HL-60 (cell line): ENCODE data around the gene ASIC1.
A peak's percentile ranks its signal among the peaks of the same experiment; 100 is the strongest.

ENCODE experiments used
- DNase-seq, 2 experiments: peaks; one replicate each; pipeline ENCODE4 v3.0.0-alpha.2; 2010 to 2020; ENCODE audit warnings: low read depth in 1 of 2, low spot score in 1 of 2
- H3K27ac ChIP-seq: fragments of 250-450 bp; sonication (Bioruptor Pico); replicated peaks from 2 replicates; pipeline ENCODE4 v1.5.1; 2020; ENCODE audit warnings: mild to moderate bottlenecking, moderate library complexity
- H3K27me3 ChIP-seq: fragments of 250-450 bp; sonication (Bioruptor Pico); 2 replicates; pipeline ENCODE4 v1.5.1; 2021; ENCODE audit warnings: mild to moderate bottlenecking, moderate library complexity; ENCODE audit not compliant: insufficient read depth, poor library complexity, severe bottlenecking
- H3K4me3 ChIP-seq: replicated peaks from 2 replicates; pipeline ENCODE4 v1.5.1; 2011; ENCODE audit warnings: mild to moderate bottlenecking, control low read depth, low read length; ENCODE audit not compliant: insufficient read depth
- GABPA ChIP-seq: IDR thresholded peaks from 2 replicates; pipeline ENCODE4 v1.6.1; 2012; ENCODE audit warnings: low read depth
- POLR2AphosphoS5 ChIP-seq: IDR thresholded peaks from 2 replicates; pipeline ENCODE4 v1.6.1; 2012; ENCODE audit warnings: low read depth
- SPI1 ChIP-seq: IDR thresholded peaks from 2 replicates; pipeline ENCODE4 v1.6.1; 2012; ENCODE audit warnings: low read depth, mild to moderate bottlenecking, borderline replicate concordance
- TF ChIP-seq, protein P1 (sequence below): IDR thresholded peaks from one replicate; pipeline ENCODE4 v1.5.1; 2011; ENCODE audit warnings: low read length, control low read depth, inconsistent platforms; ENCODE audit not compliant: insufficient read depth
- TF ChIP-seq, protein P2 (sequence below): IDR thresholded peaks from 2 replicates; pipeline ENCODE4 v1.6.1; 2012; ENCODE audit warnings: low read depth; ENCODE audit not compliant: insufficient replicate concordance

Gene ASIC1

DNA sequence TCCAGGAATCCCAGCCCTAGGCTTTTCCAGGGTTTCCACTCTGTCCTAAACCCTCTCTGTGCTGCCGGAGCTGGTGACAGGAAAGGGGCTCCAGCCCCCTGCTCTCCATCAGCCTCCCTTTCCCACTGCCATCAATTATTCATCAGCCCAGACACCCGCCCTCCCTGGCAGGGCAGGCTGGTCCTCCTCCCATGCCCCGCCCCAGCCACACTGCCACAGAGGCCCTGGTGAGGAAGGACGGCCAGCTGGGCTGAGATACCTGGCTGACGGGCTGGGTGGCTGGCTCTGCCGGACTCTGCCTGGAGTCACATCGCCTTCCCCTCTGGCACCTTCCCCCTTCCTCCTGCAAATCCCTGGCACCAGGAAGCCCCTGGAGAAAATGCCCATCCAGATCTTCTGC lies 15.8 kb downstream of the ASIC1 start:
- DNase-seq = no peak
- TF ChIP-seq, protein P1, sequence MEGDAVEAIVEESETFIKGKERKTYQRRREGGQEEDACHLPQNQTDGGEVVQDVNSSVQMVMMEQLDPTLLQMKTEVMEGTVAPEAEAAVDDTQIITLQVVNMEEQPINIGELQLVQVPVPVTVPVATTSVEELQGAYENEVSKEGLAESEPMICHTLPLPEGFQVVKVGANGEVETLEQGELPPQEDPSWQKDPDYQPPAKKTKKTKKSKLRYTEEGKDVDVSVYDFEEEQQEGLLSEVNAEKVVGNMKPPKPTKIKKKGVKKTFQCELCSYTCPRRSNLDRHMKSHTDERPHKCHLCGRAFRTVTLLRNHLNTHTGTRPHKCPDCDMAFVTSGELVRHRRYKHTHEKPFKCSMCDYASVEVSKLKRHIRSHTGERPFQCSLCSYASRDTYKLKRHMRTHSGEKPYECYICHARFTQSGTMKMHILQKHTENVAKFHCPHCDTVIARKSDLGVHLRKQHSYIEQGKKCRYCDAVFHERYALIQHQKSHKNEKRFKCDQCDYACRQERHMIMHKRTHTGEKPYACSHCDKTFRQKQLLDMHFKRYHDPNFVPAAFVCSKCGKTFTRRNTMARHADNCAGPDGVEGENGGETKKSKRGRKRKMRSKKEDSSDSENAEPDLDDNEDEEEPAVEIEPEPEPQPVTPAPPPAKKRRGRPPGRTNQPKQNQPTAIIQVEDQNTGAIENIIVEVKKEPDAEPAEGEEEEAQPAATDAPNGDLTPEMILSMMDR = no peak
- no peak for TF ChIP-seq POLR2AphosphoS5
- TF ChIP-seq GABPA = no peak
- TF ChIP-seq, protein P2, sequence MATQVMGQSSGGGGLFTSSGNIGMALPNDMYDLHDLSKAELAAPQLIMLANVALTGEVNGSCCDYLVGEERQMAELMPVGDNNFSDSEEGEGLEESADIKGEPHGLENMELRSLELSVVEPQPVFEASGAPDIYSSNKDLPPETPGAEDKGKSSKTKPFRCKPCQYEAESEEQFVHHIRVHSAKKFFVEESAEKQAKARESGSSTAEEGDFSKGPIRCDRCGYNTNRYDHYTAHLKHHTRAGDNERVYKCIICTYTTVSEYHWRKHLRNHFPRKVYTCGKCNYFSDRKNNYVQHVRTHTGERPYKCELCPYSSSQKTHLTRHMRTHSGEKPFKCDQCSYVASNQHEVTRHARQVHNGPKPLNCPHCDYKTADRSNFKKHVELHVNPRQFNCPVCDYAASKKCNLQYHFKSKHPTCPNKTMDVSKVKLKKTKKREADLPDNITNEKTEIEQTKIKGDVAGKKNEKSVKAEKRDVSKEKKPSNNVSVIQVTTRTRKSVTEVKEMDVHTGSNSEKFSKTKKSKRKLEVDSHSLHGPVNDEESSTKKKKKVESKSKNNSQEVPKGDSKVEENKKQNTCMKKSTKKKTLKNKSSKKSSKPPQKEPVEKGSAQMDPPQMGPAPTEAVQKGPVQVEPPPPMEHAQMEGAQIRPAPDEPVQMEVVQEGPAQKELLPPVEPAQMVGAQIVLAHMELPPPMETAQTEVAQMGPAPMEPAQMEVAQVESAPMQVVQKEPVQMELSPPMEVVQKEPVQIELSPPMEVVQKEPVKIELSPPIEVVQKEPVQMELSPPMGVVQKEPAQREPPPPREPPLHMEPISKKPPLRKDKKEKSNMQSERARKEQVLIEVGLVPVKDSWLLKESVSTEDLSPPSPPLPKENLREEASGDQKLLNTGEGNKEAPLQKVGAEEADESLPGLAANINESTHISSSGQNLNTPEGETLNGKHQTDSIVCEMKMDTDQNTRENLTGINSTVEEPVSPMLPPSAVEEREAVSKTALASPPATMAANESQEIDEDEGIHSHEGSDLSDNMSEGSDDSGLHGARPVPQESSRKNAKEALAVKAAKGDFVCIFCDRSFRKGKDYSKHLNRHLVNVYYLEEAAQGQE = no peak
- TF ChIP-seq SPI1 = no peak
- Histone ChIP-seq H3K27me3 (no peaks in the 10 kb centered on the region), H3K27ac (no peak overlapping the region), H3K4me3 (no peak overlapping the region)

DNA sequence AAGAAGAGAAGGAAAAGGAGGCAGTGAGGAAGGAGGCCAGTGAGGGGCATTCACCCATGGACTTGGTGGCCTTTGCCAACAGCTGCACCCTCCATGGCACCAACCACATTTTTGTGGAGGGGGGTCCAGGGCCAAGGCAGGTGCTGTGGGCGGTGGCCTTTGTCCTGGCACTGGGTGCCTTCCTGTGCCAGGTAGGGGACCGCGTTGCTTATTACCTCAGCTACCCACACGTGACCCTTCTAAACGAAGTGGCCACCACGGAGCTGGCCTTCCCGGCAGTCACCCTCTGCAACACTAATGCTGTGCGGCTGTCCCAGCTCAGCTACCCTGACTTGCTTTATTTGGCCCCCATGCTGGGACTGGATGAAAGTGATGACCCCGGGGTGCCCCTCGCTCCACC lies 16.3 kb downstream of the ASIC1 start:
- Histone ChIP-seq H3K27ac (no peak overlapping the region), H3K27me3 (no peaks in the 10 kb centered on the region), H3K4me3 (no peak overlapping the region)
- DNase-seq = no peak
- TF ChIP-seq, protein P1 = no peak
- TF ChIP-seq, protein P2 = no peak
- TF ChIP-seq POLR2AphosphoS5 = no peak
- TF ChIP-seq SPI1 = no peak
- TF ChIP-seq GABPA = no peak

DNA sequence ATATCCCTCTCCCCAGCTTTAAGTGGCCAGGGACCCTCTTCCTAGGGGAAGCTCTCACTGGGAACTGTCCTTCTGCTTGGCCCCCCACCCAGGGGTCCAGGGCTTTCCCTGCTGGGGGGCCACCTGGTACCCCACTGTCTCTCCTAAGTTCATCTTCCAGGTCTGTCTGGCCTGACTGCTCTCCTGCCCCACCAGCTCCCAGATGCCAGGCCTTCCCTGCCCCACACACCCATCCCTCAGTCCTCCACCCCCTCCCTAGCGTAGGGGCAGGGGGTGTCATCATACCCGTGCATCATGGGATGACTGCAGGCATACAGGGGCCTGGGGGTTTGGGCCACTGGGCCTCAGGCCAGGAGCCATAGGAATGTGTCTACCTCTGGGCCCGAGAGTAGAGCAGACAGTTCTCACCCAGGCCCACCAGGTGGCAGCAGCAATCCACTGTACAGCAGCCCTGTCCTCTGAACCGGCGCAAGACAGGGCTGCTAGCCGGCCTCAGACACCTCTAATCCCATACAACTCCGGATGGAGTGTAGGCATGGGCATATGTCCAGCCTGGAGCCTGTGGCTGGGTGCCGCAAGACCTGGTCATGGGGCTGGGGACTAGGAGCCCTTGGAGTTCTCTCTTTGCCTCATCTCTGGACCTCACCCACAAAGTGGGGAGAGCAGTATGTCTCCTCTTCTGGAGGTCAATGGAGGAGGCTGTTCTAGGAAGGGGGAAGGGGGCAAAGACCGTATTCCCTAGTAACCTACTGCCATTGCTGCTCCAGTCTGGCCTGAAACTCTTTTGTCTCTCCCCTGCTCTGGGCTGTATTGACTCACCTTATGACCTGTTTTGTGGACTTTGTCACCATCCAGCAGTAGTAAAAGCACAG lies 17.8 kb downstream of the ASIC1 start:
- Histone ChIP-seq H3K4me3 (no peak overlapping the region), H3K27ac (no peak overlapping the region), H3K27me3 (no peaks in the 10 kb centered on the region)
- TF ChIP-seq, protein P1 = peak; percentile 91
- TF ChIP-seq POLR2AphosphoS5 = no peak
- DNase-seq = peak in 1 of 2 experiments; percentile 78

DNA sequence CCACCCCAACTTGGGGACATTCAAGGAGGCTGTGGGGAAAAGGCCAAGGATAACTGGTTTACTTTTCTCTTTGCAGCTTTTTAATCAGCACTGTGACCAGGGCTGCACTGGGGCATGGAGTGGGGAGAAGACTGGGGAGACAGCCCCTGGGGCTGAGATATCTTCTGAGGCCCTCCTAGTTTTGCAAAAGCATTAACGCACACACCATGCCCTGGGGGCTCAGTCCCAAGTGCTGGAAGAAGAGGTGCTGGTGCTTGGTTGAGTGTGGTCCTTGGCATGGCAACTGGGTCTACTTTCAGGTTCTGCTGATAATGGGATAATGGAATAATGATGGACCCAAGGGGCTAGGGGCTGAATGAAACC lies 18.4 kb downstream of the ASIC1 start:
- Histone ChIP-seq H3K4me3 (no peak overlapping the region), H3K27me3 (no peaks in the 10 kb centered on the region), H3K27ac (no peak overlapping the region)
- no peak for DNase-seq
- TF ChIP-seq, protein P1 = no peak
- TF ChIP-seq, protein P2 = no peak
